Dermis blood vessel endothelial cell (primary cell): ENCODE results near the gene PREP. TPM values are rescaled to one million over a fixed set of nuclear protein-coding genes. Genes with fewer than 3 reads are reported as not detected.

ENCODE experiments used
- DNase-seq: peaks from one replicate; pipeline ENCODE4 v3.0.0; 2010
- total RNA-seq: library from RNA; depleted of rRNA; stranded (reverse); fragments of >200 nt; gene quantifications from 2 replicates; pipeline ENCODE4 v1.2.3, GENCODE V29; 2014

The PREP gene
- total RNA-seq, 1 donor from 2014 or later: 20.3 TPM

DNA sequence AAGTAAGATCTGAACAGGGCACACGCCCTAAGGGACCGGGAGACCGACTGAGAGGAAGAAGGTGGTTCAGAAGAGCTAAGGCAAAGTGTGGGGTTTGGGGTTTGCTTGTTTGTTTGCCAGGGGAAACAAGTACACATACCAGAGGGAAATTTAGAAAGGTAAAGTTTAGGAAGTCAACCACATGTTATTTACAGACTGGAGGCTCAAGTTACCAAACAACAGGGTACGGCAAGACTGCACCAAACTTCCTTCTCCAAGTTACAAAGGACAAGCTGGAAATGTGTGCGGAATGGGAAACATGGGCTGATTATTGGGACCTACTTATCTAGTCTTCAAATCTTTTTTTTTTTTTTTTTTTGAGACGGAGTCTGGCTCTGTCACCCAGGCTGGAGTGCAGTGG is 11.2 kb downstream of the PREP start:
- no peak for DNase-seq

DNA sequence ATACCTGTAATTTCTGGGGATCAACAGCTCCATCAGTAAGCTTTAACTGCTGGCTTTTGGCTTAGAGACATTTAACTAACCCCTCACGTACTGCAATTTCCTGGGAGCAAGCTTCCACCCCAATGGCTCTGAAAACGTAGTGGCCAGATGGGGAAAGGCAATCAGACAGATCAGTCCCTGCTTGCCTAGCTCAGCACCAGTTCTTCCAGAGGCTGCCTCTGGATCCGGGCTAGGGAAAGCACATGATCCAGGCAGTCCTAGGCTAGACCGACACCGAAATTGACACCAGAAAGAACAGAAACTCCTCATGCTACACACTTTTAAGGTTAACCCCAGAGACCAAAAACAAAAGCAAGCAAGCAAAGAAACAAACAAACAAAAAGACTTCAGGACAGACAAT is 13.3 kb downstream of the PREP start:
- no peak for DNase-seq

DNA sequence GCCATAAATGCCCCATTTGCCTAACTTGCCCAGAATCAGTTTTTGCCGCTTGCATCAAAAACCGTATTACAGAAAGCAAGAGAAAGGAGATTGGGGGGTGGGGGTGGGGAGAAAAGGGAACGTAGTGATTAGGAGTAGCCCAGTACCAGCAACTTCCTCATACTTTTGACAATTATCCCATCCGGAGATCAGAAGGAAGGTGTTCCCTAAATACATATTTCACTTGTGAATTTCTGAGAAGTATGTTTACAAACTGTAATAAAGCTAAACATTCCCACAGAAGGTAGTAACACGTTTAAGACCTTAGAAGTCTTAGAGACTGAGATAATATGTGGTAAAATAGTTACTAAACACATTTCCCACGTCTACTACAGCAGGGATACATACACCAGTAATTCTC is 14.5 kb downstream of the PREP start:
- DNase-seq: no peak

DNA sequence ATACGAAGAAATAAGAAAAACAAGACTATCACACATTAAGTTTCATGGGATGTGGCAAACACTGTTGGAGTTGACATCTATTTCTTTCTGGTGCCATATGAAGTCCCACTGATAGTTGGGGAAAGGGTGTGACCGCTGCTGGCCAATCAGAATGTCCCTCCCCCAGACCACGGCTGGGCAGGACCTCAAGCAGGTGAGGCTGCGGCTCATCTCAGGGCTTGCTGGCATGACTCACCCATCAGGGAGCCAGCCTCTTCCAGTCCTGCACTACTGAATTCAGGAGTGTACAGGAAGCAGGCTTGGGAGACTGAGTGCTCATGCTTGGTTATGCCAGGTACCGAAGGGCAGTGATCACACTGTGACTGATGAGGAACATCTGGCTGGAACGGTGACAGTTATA is 18.9 kb downstream of the PREP start:
- DNase-seq: no peak

DNA sequence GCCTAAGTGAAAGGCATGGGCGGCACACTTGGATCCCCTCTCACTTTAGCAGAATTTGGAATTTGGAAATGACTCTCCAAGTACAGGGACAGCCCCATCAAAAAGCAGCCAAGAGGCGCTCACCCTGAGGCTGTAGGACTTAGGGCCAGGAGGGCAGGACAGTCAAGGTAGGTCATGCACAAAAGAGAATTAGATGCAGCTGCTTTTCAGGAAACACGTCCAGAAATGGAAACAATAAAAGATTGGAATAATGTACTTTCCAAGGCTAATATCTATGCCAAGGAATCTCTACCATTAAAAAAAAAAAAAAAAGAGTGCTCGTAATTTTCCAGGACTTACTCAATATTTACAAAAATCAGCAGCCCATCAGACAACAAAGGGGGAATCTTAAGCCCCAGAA is 19.9 kb downstream of the PREP start:
- DNase-seq: peak; percentile 24

DNA sequence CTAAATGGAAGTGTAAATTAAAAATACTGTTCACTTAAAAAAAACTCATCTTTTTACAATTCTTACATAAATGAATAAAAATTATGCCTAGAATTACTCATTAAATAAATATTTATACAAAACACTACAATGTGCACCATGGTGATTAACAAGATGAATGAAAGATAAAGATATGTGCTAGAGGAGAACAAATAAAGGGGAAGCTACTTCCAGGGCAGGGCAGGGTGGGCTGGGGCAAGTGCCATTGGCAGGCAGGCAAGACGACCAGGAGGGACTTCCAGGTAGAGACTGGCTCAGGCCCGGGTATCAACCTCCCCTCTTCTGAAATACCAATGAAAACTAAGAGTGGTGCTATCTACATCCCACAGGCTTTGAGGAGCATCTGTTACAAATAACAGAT is 20.4 kb downstream of the PREP start:
- no peak for DNase-seq

DNA sequence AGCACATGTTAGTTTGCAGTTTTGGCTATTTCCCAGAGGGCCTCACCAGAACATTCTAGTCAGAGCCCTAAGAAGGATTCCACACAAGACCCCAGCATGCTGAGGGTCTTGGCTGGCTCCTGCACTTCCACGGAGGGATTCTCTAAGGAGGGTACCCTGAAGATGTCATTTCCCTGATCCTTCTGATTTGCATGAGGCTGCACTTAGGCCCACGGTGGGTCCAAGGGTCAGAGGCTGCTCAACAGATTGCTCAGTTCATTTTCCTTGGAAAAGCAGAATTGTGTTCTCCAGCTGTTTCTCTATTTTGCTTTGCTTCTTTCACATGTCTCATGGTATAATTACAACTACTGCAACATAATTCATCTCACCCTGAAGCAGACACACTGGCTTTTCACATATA is 22.2 kb downstream of the PREP start:
- DNase-seq: no peak

DNA sequence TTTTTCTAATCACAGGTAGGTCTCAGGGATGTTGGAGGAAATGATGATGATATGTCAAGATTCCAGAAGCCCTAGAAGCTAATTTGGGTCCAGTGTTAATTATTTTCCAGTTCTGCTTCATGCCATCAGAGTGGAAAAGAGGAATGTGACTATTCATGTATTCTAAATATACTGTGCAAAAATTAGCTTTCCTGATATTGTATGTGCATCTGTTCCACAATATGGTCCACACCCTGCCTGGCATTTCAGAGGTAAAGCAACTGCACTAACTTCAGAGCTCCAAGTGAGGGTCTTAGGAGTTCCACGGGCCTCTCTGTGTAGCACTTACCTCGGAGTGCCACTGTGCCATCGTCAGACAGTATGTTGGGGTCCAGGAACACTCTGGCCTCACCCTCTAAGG is 27.1 kb downstream of the PREP start:
- no peak for DNase-seq

DNA sequence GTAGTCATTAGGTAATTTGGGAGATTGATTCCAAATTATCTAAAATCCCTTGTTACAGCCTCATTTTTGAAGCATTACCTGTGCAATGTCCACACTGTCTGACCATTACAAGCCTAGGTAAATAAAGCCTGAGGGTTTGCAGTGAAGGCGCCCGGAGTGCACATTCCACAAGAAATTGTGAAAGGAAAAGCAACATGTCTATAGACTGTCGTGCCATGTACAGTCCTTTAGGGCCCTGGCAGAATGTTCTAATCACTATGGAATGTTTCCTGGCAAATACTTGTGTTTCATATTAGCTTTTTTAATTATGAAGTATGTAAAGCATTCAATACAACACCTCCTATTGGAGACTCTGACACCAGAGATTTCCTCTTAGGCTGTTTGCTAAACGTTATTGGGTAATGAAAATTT is 28.9 kb downstream of the PREP start:
- peak; percentile 71 for DNase-seq

DNA sequence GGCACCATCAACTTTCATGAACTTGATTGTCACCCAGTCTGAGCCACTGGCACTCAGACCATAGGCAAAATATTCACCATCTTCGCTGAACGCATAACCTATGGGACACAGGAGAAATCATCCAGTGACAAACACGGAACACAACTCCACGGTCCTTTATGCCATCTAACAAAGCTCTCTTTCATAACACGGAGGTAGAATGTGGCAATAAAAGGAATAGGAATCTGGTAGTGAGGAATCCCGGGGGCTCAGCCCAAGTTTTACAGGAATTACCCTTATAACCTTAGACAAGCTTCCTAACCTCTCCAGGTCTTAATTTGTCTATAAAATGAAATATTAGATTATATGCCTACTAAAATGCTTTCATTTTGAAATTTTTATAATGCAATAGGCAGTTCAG is 29.4 kb downstream of the PREP start:
- no peak for DNase-seq

DNA sequence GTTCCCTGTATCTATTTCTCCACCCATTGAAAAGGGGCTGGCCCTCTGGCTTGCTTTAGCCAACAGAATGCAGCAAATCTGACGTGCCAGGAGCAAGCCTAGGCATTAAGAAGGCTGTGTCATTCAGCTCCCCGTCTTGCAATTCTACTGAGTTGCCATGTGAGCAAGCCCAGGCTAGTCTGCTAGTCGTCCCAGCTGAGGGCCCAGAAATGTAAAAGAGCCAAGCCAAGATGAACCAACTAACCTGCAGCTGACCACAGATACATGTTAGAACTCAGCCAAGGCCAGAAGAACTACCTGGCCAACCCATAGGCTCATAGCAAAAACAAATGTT is 30.1 kb downstream of the PREP start:
- DNase-seq: no peak

DNA sequence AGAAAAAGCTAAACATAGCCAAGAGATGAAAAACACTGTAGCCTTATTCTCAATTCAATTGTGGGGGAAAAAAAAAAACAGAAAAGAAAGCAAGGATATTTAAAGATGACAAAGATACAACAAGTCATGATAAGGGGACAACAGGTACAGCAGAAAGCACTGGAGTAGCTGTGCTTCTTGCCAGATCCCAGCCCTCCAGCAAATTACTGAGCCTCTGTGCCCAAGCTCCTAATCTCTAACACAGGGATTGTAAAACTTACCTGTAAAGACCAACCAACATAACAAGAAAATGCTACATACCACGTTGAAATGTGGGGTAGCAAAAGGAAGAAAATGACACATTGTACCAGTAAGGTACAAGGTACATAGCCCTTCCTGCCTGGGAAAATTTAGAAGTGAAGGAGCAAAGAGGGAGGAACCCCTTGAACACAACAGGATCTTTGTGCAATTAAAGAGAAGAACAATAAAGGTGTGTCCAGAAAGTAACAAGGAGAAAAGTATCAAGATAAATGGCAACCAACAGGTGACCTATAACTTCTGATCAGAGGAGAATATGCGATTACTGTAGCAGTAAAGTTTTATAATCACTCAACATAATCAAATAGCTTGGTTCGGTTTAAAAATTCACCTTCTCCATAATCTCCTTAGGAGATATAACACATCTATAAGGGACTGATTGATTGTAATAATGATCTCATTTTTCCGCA is 30.6 kb downstream of the PREP start:
- no peak for DNase-seq

DNA sequence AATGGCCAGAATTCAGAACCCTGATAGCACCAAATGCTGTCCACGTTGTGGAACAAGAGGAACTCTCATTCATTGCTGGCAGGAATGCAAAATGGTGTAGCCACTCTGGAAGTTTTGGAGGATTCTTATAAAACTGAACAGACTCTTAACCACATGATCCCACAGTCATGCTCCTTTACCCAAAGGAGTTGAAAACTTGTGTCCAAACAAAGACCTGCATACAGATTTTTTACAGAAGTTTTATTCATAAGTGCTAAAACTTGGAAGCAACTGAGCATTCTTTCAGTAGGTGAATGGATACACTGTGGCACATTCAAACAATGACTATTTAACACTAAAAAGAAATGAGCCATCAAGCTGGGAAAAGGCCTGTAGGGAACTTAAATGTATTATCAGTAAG is 32.5 kb downstream of the PREP start:
- no peak for DNase-seq

DNA sequence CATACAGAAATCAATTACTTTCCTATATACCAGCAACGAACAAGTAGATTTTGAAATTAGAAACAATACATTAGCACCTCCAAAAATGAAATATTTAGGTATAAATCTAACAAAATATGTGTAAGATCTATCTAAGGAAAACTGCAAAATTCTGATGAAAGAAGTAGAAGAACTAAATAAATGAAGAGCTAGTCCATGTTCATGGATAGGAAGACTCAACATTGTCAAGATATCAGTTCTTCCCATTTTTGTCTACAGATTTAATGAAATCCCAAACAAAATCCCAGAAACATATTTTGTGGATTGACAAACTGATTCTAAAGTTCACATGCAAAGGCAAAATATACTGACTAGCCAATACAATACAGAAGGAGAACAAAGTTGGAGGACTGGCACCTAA is 33.7 kb downstream of the PREP start:
- no peak for DNase-seq

DNA sequence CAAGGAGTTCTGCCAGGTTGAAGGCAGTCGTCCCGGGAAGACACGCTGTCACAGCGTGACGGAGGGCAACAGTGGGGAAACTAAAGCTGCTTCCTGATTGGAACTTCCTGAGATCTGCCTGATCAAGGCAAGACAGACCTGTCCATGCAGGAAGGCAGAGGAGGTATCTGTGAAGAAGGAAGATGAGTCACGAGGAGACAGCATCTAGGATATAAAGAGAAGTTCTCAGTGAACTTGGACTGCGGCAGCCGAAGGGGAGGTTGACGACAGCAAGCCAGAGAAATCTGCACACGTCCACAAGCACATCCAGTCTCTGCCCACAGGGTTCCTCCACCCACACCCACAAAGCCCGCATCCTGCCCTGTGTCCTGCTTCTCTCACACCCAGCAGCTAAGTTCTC is 38.6 kb downstream of the PREP start:
- peak; percentile 56 for DNase-seq

DNA sequence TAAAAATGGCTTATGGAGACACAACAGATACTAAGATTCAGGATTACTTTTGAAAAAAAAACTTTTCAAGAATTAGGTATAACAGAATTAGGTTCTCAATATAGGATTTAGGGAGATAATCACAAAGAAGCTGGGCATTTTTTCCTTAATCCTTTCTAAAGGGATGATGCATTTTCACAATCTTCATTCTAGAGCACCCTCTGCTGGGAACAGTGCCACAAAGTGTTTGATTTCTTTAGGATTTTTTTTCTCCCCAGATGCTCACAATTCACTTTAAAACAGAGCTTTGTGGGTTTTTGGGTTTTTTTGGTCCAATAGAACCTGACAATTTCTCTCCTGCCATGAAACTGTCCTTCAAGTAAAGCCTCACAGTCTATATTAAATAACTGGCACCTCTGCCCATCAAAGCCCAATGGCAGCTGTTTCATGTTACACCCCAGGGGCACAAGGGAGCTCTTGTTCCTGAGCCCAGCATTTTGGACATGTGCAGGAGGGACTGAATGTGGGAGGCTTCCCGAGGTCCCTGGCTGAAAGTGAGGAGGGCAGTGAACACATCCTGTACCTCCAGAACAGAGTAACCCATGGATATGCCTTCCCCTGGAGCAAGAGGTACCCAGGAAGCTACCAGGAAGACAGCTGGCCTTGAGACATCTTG is 39.7 kb downstream of the PREP start:
- DNase-seq: peak; percentile 46

DNA sequence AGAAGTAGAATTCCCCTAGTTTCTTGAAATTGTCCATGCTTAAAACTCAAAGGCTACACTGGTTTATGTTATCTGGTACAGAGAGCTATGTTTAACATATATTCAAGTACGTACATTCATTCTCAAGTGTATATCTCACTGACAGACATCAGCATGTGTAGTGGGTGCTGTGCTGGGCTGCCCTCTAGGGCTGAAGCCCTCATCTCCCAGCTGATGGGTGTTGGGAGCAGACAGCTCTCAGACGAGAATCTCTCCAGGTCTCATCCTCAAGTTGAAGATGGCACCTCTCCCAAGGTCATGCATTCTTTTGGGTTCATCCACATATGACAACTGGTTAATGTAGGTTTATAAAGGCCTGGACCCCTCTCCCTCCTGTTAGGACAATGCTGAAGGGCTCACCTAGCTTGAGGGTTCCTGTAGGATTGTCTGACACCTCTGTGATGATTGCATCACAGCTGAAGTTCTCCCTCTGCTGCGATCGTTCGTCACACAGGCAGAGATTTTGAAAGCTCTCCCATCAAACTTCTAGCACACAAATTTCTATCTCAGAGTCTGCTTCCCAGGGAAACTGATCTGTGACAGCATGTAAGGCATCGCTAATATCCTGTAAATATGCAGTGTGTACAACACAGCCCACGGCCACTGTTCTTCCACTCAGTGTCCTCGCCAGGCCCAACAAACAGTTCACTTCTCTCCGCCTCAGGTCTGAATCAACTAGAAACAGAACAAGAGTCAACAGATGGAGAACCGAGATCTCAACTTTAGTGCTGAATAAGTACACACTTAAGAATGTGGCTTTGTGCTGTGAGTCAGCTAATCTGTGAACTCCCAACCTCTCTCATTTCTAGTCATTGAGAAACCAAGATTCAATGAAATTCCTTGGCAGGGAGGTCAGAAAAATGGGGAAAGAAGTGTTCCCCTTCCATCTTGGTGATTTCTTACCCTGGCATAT is 43.2 kb downstream of the PREP start:
- DNase-seq: peak; percentile 46

DNA sequence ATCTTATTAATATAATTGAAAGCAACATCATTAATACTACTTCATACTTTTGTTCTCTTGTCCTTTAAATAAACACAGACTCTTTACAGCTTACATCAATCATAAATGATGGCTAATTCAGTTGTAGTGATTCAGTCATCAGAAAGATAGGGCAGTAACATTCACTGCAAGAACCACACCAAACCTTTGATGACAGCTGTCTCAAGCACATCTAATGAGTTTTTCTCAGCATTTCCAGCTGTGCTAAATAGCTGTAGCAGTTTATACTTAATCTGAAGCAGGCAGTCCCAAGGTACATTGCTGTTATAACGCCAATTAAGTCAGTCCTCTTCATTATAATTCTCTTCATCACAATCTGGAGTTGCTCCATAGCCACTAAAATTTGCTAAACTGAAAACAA is 45.7 kb downstream of the PREP start:
- DNase-seq: no peak

DNA sequence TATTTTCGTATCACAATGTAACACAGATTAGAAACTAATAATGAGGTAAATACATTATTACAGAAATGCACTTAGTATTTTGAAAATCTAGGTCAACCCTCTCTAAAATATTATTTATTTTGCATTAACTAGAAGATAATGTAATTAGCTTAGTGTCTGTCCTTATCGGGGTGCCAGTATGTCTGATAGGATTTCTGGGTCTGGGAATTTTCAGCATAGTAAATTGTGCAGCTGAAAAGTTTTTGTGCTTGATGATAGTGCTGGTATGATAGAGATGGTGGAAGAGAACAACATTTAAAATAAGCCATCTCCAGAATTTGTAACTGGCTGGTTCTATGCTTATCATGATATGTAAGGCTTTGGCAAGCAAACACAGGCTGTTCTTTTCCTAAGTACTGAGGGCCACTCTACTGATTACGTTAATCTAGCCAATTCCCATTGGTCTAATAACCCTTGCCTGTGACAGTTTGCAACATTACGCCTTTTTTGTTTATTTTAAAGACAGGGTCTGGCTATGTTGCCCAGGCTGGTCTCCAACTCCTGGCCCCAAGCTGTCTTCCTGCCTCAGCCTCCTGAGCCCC is 50.8 kb downstream of the PREP start:
- no peak for DNase-seq

DNA sequence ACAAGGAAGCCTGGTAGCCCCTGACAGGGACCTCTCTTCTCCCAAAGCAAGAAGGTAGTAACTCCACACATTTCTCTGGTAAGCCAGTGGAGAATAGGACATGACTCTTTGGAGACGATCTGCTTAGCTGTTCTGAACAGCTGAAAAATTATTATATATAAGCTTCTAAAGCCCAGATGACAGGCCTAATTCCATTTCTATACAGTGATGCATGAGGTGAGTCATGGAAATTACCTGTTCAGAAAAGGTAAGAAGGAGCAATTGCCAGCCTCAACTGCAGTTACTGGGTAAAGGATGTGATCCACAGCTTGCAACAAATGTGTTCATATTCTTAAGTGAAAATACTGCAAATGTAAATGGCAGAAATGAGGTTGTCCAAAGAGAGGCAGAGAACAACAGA is 54.0 kb downstream of the PREP start:
- no peak for DNase-seq

DNA sequence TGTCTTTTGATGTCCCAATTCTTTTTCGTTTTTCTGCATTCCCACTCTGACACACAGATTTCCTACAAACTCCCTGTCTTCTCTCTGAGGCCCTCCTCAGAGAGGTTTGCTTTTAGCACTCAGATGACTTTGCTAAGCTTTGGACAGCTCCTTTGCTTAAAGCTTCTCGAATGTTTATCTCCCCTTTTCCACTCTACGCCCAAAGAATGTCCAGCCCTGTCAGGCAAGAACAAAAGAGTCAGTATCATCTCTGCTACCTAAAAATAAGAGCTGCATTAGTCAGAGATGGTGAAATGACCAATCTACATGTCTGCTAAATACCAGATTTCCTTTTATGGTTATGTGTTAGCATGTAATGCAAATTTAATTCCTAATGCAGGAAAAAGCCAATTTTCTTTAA is 56.8 kb downstream of the PREP start:
- peak; percentile 36 for DNase-seq

DNA sequence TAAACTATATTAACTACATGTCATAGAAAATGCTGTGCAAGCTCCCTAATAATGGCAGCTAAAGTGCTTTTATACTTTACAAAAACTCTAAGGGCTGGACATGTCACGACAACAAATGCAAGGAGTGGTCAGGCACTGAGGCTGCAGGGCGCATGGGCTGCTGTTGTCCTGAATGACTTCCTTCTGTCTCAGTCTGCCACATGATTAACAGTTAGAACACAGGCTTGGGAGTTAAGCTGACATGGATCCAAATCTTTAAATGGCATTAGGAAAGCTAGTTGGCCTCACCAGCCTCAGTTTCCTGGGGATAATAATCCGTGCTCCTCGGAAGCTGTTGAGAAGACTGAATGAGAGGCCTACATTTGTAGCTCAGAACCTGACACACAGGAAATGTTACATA is 57.4 kb downstream of the PREP start:
- DNase-seq: no peak

DNA sequence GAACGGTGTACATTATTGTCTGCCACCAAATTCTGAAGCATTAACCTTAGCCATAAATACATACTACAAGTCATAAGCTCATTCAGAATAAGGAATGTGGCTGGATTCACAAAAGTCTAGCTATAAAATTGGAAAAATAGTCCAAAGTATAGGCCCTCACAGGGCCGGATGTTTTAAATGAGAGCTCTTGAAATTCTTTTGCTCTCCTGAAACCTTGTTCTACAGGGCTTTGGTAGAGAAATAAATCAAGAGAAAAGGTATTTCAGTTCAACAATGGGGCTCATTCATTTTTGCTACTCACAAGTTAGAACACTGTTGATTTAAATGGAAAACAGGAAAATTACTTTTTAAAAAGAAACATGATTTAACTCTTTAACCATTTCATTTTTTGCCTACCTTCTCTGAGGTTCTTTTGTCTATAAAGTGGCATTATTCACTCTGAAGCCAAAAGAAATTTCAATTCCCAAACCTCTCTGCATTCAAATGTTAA is 58.0 kb downstream of the PREP start:
- no peak for DNase-seq
